C4-2B (cell line): ENCODE results near the gene GNAZ.

ENCODE experiments used
- ZFX ChIP-seq: fragments of 450-650 bp; IDR thresholded peaks from 2 replicates; pipeline ENCODE4 v1.6.1; 2017
- TF ChIP-seq, protein P1 (sequence below): fragments of 450-650 bp; conservative IDR thresholded peaks from 2 replicates; pipeline ENCODE4 v1.5.1; 2017; ENCODE audit warnings: mild to moderate bottlenecking

GRCh38 chr22:23079240-23079768 lies 9.0 kb downstream of the GNAZ start:
- TF ChIP-seq, protein P1, sequence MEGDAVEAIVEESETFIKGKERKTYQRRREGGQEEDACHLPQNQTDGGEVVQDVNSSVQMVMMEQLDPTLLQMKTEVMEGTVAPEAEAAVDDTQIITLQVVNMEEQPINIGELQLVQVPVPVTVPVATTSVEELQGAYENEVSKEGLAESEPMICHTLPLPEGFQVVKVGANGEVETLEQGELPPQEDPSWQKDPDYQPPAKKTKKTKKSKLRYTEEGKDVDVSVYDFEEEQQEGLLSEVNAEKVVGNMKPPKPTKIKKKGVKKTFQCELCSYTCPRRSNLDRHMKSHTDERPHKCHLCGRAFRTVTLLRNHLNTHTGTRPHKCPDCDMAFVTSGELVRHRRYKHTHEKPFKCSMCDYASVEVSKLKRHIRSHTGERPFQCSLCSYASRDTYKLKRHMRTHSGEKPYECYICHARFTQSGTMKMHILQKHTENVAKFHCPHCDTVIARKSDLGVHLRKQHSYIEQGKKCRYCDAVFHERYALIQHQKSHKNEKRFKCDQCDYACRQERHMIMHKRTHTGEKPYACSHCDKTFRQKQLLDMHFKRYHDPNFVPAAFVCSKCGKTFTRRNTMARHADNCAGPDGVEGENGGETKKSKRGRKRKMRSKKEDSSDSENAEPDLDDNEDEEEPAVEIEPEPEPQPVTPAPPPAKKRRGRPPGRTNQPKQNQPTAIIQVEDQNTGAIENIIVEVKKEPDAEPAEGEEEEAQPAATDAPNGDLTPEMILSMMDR, result no peak
- TF ChIP-seq ZFX, result no peak
